Neural cell (in vitro differentiated cells): Measurements from ENCODE around the gene RCSD1.

ENCODE experiments used
- EP300 ChIP-seq: fragments of 450-650 bp; conservative IDR thresholded peaks from 2 replicates; pipeline ENCODE4 v1.6.1; 2014; ENCODE audit warnings: antibody characterized with exemption, mild to moderate bottlenecking, moderate library complexity; ENCODE audit not compliant: poor library complexity, severe bottlenecking
- EZH2 ChIP-seq: fragments of 200-600, 300-800 bp; shearing (Covaris generic), sonication (generic); IDR thresholded peaks from 2 replicates; pipeline ENCODE4 v1.6.1; 2014; ENCODE audit warnings: antibody characterized with exemption, low read length, borderline replicate concordance, mild to moderate bottlenecking; ENCODE audit not compliant: insufficient read depth, poor library complexity, severe bottlenecking
- POLR2AphosphoS5 ChIP-seq: IDR thresholded peaks from 2 replicates; pipeline ENCODE4 v1.6.1; 2012
- SMC3 ChIP-seq: fragments of 450-650 bp; conservative IDR thresholded peaks from 2 replicates; pipeline ENCODE4 v1.6.1; 2014; ENCODE audit warnings: antibody characterized with exemption, mild to moderate bottlenecking, moderate library complexity; ENCODE audit not compliant: poor library complexity
- TAF1 ChIP-seq: IDR thresholded peaks from 2 replicates; pipeline ENCODE4 v1.6.1; 2012; ENCODE audit warnings: low read depth
- TF ChIP-seq, protein P1 (sequence below): fragments of 450-650 bp; IDR thresholded peaks from 2 replicates; pipeline ENCODE4 v1.5.1; 2014; ENCODE audit warnings: antibody characterized with exemption, mild to moderate bottlenecking, moderate library complexity; ENCODE audit not compliant: poor library complexity, severe bottlenecking
- TF ChIP-seq, protein P2 (sequence below): IDR thresholded peaks from 2 replicates; pipeline ENCODE4 v1.6.1; 2012; ENCODE audit warnings: borderline replicate concordance

DNA sequence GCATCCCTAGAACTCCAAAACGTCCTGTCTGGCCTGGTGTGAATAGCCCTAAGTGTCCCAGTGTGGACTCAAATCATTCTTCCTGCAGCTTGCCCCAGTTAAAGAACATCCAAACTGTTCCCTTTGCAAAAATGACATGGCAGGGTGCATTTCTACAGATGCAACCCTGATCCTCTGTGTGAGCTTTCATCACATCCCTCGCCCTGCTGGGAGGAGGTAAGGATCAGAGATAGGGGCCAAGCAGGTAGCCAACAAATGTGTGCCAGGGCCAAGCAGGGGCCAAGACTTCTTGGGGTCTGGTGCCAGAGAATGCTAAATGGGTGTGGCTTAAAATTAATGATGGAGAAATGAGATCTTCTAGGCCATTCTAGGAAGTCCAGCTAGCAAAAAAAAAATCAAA, 64.7 kb downstream of the RCSD1 start:
- TF ChIP-seq, protein P1, sequence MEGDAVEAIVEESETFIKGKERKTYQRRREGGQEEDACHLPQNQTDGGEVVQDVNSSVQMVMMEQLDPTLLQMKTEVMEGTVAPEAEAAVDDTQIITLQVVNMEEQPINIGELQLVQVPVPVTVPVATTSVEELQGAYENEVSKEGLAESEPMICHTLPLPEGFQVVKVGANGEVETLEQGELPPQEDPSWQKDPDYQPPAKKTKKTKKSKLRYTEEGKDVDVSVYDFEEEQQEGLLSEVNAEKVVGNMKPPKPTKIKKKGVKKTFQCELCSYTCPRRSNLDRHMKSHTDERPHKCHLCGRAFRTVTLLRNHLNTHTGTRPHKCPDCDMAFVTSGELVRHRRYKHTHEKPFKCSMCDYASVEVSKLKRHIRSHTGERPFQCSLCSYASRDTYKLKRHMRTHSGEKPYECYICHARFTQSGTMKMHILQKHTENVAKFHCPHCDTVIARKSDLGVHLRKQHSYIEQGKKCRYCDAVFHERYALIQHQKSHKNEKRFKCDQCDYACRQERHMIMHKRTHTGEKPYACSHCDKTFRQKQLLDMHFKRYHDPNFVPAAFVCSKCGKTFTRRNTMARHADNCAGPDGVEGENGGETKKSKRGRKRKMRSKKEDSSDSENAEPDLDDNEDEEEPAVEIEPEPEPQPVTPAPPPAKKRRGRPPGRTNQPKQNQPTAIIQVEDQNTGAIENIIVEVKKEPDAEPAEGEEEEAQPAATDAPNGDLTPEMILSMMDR: no peak
- TF ChIP-seq TAF1 (no peak), EP300 (no peak), SMC3 (no peak), EZH2 (no peak), POLR2AphosphoS5 (no peak)
- TF ChIP-seq, protein P2, sequence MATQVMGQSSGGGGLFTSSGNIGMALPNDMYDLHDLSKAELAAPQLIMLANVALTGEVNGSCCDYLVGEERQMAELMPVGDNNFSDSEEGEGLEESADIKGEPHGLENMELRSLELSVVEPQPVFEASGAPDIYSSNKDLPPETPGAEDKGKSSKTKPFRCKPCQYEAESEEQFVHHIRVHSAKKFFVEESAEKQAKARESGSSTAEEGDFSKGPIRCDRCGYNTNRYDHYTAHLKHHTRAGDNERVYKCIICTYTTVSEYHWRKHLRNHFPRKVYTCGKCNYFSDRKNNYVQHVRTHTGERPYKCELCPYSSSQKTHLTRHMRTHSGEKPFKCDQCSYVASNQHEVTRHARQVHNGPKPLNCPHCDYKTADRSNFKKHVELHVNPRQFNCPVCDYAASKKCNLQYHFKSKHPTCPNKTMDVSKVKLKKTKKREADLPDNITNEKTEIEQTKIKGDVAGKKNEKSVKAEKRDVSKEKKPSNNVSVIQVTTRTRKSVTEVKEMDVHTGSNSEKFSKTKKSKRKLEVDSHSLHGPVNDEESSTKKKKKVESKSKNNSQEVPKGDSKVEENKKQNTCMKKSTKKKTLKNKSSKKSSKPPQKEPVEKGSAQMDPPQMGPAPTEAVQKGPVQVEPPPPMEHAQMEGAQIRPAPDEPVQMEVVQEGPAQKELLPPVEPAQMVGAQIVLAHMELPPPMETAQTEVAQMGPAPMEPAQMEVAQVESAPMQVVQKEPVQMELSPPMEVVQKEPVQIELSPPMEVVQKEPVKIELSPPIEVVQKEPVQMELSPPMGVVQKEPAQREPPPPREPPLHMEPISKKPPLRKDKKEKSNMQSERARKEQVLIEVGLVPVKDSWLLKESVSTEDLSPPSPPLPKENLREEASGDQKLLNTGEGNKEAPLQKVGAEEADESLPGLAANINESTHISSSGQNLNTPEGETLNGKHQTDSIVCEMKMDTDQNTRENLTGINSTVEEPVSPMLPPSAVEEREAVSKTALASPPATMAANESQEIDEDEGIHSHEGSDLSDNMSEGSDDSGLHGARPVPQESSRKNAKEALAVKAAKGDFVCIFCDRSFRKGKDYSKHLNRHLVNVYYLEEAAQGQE: no peak
